Gastrocnemius medialis (tissue), 4 donors: ENCODE measurements around the gene PKMYT1. TPM values are rescaled to one million over a fixed set of nuclear protein-coding genes. Genes with fewer than 3 reads are reported as not detected.

Experiments
- ATAC-seq, 2 donors: fragments of 150-250 bp; one replicate each; pipeline ENCODE4 v1.9.1; 2016
- DNase-seq, 2 donors: peaks; one replicate each; pipeline ENCODE4 v3.0.0-alpha.2; 2019
- H3K27ac ChIP-seq, 4 donors: fragments of 200-600 bp; sonication (generic); 1 replicate in 1 of 4; 2 replicates in 3 of 4; pipeline ENCODE4 v1.5.1; 2016 to 2018; ENCODE audit warnings: mild to moderate bottlenecking in 2 of 4, moderate library complexity in 1 of 4
- H3K27me3 ChIP-seq, 3 donors: fragments of 200-600 bp; sonication (generic) in 2 of 3; 1 replicate in 1 of 3; 2 replicates in 2 of 3; pipeline versions ENCODE4 v1.5.1 to v1.6.0; 2016 to 2019; ENCODE audit warnings: mild to moderate bottlenecking in 1 of 3, moderate library complexity in 1 of 3
- H3K36me3 ChIP-seq, 2 donors: fragments of 200-600 bp; sonication (generic) in 1 of 2; one replicate each; pipeline ENCODE4 v1.5.1; 2017 to 2018
- H3K4me1 ChIP-seq, 2 donors: fragments of 200-600 bp; sonication (generic) in 1 of 2; one replicate each; pipeline ENCODE4 v1.5.1; 2016 to 2017; ENCODE audit warnings: mild to moderate bottlenecking in 2 of 2
- H3K4me3 ChIP-seq, 4 donors: fragments of 200-600 bp; sonication (generic) in 3 of 4; 1 replicate in 1 of 4; 2 replicates in 3 of 4; pipeline ENCODE4 v1.5.1; 2016 to 2019; ENCODE audit warnings: mild to moderate bottlenecking in 2 of 4
- H3K9me3 ChIP-seq, 3 donors: fragments of 200-600 bp; sonication (generic) in 2 of 3; 1 replicate in 1 of 3; 2 replicates in 2 of 3; pipeline ENCODE4 v1.5.1; 2016 to 2019
- CTCF ChIP-seq, 5 experiments: fragments of 450-650 bp in 3 of 5; fragments of 200-600 bp in 2 of 5; sonication (generic) in 2 of 5; IDR thresholded peaks in 4 of 5; conservative IDR thresholded peaks in 1 of 5; 1 replicate in 4 of 5; 2 replicates in 1 of 5; pipeline ENCODE4 v1.5.1; 2016 to 2019; ENCODE audit warnings: antibody characterized with exemption in 5 of 5, mild to moderate bottlenecking in 3 of 5, moderate library complexity in 3 of 5
- POLR2A ChIP-seq, 2 donors: fragments of 450-650 bp; IDR thresholded peaks; one replicate each; pipeline ENCODE4 v1.6.1; 2017; ENCODE audit warnings: antibody characterized with exemption in 2 of 2, mild to moderate bottlenecking in 2 of 2, moderate library complexity in 2 of 2
- in situ Hi-C, 4 donors: fragments of 200-750 bp; cut with MboI; loops; one replicate each; pipeline versions ENCODE4 v1.15.0 to v1.8.0; 2017; ENCODE audit warnings: low sequenced_read_pairs in 4 of 4
- intact Hi-C: fragments of 100-400 bp; cut with DNase I; formaldehyde crosslinking; loops from one replicate; pipeline ENCODE4 v1.15.1; 2023; ENCODE audit warnings: low total_unique reads
- total RNA-seq, 4 donors: library from RNA; depleted of rRNA; stranded (reverse); fragments of >200 nt; gene quantifications; one replicate each; pipeline versions ENCODE4 v1.1.0 to v1.2.3, GENCODE V29; 2016

PKMYT1 gene
- total RNA-seq, 4 donors from 2014 or later = 1.4 to 2.4 TPM; not detected in 2

GRCh38 chr16:3023669-3024478 lies 43.6 kb upstream of the PKMYT1 start, which contains the start of the genes HCFC1R1 and THOC6:
HCFC1R1 (minus strand) TSS chr16:3023942; CDS start chr16:3023941, 1 bp downstream.
THOC6 (plus strand) TSS chr16:3024035; CDS start chr16:3024327, 292 bp downstream.
- intact Hi-C loops = loop anchor here (2.0 to 5.0 kb wide), 3 partner anchors 111 to 977 kb away; partner anchors contain the start of genes NTHL1, TSC2 and ZNF263
- peak within 1 kb of the TSS; percentile 96 to 100 (median 98) for H3K27ac ChIP-seq
- ATAC-seq (peak; percentile 46 to 60), DNase-seq (peak; percentile 96 to 97)
- H3K36me3 ChIP-seq = peaks cover 0 to 19% of the 10 kb centered on the region in 2 donors
- H3K4me1 ChIP-seq = peaks cover 32 to 62% of the 10 kb centered on the region in 2 donors
- in situ Hi-C loops = no loop called here
- H3K27me3 ChIP-seq = peaks cover 1 to 8% (median 2%) of the 10 kb centered on the region in 3 donors
- peak; percentile 81 to 83 for TF ChIP-seq POLR2A (IDR thresholded peaks at IDR 0.05)
- no peak for TF ChIP-seq CTCF (IDR thresholded peaks at IDR 0.05 in 4 of 5, conservative IDR thresholded peaks at IDR 0.05 in 1 of 5)
- no peaks in the 10 kb centered on the region for H3K9me3 ChIP-seq
- H3K4me3 ChIP-seq = peak within 1 kb of the TSS; percentile 71 to 99 (median 82)

GRCh38 chr16:3023415-3023668 lies 43.1 kb upstream of the PKMYT1 start:
- peaks cover 4 to 10% (median 5%) of the 10 kb centered on the region in 3 donors for H3K27me3 ChIP-seq
- peak overlapping the region; percentile 96 to 100 (median 98) for H3K27ac ChIP-seq
- peaks cover 0 to 19% of the 10 kb centered on the region in 2 donors for H3K36me3 ChIP-seq
- DNase-seq = peak in 1 of 2 donors; percentile 53
- H3K4me1 ChIP-seq = peaks cover 32 to 59% of the 10 kb centered on the region in 2 donors
- intact Hi-C loops = loop anchor here (2.0 to 5.0 kb wide), 3 partner anchors 111 to 976 kb away; partner anchors contain the start of genes NTHL1, TSC2 and ZNF263
- ATAC-seq = no peak
- peak overlapping the region; percentile 71 to 99 (median 82) for H3K4me3 ChIP-seq
- no peak for TF ChIP-seq POLR2A (IDR thresholded peaks at IDR 0.05)
- no peak for TF ChIP-seq CTCF (IDR thresholded peaks at IDR 0.05 in 4 of 5, conservative IDR thresholded peaks at IDR 0.05 in 1 of 5)
- no peaks in the 10 kb centered on the region for H3K9me3 ChIP-seq
- in situ Hi-C loops = no loop called here

GRCh38 chr16:3022684-3023414 lies 42.6 kb upstream of the PKMYT1 start:
- intact Hi-C loops = loop anchor here (2.0 to 5.0 kb wide), 3 partner anchors 110 to 976 kb away; partner anchors contain the start of genes NTHL1, TSC2 and ZNF263
- ATAC-seq = peak; percentile 8 to 15
- peak overlapping the region; percentile 71 to 99 (median 82) for H3K4me3 ChIP-seq
- no peaks in the 10 kb centered on the region for H3K9me3 ChIP-seq
- H3K36me3 ChIP-seq = peaks cover 0 to 19% of the 10 kb centered on the region in 2 donors
- in situ Hi-C loops = no loop called here
- TF ChIP-seq POLR2A (IDR thresholded peaks at IDR 0.05) (peak in 1 of 2 donors; percentile 9), CTCF (IDR thresholded peaks at IDR 0.05 in 4 of 5, conservative IDR thresholded peaks at IDR 0.05 in 1 of 5) (no peak)
- peak; percentile 41 to 79 for DNase-seq
- H3K4me1 ChIP-seq = peaks cover 32 to 55% of the 10 kb centered on the region in 2 donors
- H3K27me3 ChIP-seq = peaks cover 7 to 15% (median 10%) of the 10 kb centered on the region in 3 donors
- peak overlapping the region; percentile 96 to 100 (median 98) for H3K27ac ChIP-seq

GRCh38 chr16:3022208-3022683 lies 42.0 kb upstream of the PKMYT1 start:
- ATAC-seq = peak; percentile 51 to 61
- Histone ChIP-seq H3K36me3 (peaks cover 0 to 18% of the 10 kb centered on the region in 2 donors), H3K4me1 (peaks cover 32 to 54% of the 10 kb centered on the region in 2 donors), H3K27me3 (peaks cover 13 to 21% (median 13%) of the 10 kb centered on the region in 3 donors), H3K4me3 (peak overlapping the region; percentile 48 to 99 (median 76)), H3K9me3 (no peaks in the 10 kb centered on the region), H3K27ac (peak overlapping the region; percentile 96 to 100 (median 98))
- TF ChIP-seq POLR2A (IDR thresholded peaks at IDR 0.05) (peak; percentile 15 to 30), CTCF (IDR thresholded peaks at IDR 0.05 in 4 of 5, conservative IDR thresholded peaks at IDR 0.05 in 1 of 5) (peak in 1 of 5 experiments; percentile 29)
- in situ Hi-C loops (no loop called here), intact Hi-C loops (loop anchor here (2.0 to 5.0 kb wide), 3 partner anchors 109 to 975 kb away; partner anchors contain the start of genes NTHL1, TSC2 and ZNF263)
- peak; percentile 85 to 93 for DNase-seq
